PC-9 (cell line): ENCODE measurements around the gene ADGRA1. TPM values are rescaled to one million over a fixed set of nuclear protein-coding genes. Genes with fewer than 3 reads are reported as not detected.

ENCODE experiments used
- BruUV-seq: library from RNA; stranded (reverse); fragments of 400-500 nt; replicated peaks from 2 replicates; lab custom pipeline; 2021; lab: Mats Ljungman, UMichigan
- CTCF ChIA-PET: fragments of 300-600 bp; sonication (Branson Sonifier 250); formaldehyde crosslinking; loops from one replicate; lab custom pipeline; 2022; ENCODE audit warnings: antibody characterized with exemption; lab: Charles Lee
- POLR2A ChIA-PET: fragments of 300-600 bp; sonication (Branson Sonifier 250); formaldehyde crosslinking; loops from one replicate; lab custom pipeline; 2022; ENCODE audit warnings: antibody characterized with exemption; ENCODE audit not compliant: unreplicated experiment; lab: Charles Lee
- DNase-seq, 2 experiments: peaks; one replicate each; pipeline versions ENCODE4 v3.0.0 to v3.0.0-alpha.2; 2015 to 2022; ENCODE audit warnings: mixed read lengths in 1 of 2
- H2AFZ ChIP-seq: fragments of 200-600 bp; sonication (generic); 2 replicates; pipeline ENCODE4 v1.8.1; 2017; ENCODE audit warnings: antibody characterized with exemption
- H3F3A ChIP-seq: fragments of 200-600 bp; sonication (generic); 2 replicates; pipeline ENCODE4 v1.8.1; 2017; ENCODE audit warnings: antibody characterized with exemption, mild to moderate bottlenecking, low read depth; ENCODE audit not compliant: insufficient read depth
- H3K27ac ChIP-seq: fragments of 200-600 bp; sonication (generic); 2 replicates; pipeline ENCODE4 v1.6.1; 2016; ENCODE audit warnings: mixed run types
- H3K27me3 ChIP-seq: fragments of 200-600 bp; sonication (generic); 2 replicates; pipeline ENCODE4 v1.6.1; 2016; ENCODE audit warnings: low read depth, mixed run types; ENCODE audit not compliant: insufficient read depth
- H3K36me3 ChIP-seq: fragments of 200-600 bp; sonication (generic); 2 replicates; pipeline ENCODE4 v1.6.1; 2016; ENCODE audit warnings: low read depth, mixed run types
- H3K4me1 ChIP-seq: fragments of 200-600 bp; sonication (generic); replicated peaks from 2 replicates; pipeline ENCODE4 v1.6.1; 2016; ENCODE audit warnings: mixed run types; ENCODE audit not compliant: insufficient read depth
- H3K4me2 ChIP-seq: fragments of 200-600 bp; sonication (generic); 2 replicates; pipeline ENCODE4 v1.6.1; 2017; ENCODE audit warnings: mixed run types
- H3K4me3 ChIP-seq: fragments of 200-600 bp; sonication (generic); 2 replicates; pipeline ENCODE4 v1.6.1; 2016; ENCODE audit warnings: mixed run types
- H3K79me2 ChIP-seq: fragments of 200-600 bp; sonication (generic); 2 replicates; pipeline ENCODE4 v1.6.1; 2017; ENCODE audit warnings: low read depth, mixed run types
- H3K9me2 ChIP-seq: fragments of 200-600 bp; sonication (generic); 2 replicates; pipeline ENCODE4 v1.8.1; 2017; ENCODE audit warnings: mild to moderate bottlenecking; ENCODE audit not compliant: insufficient read depth
- H3K9me3 ChIP-seq: fragments of 200-600 bp; sonication (generic); 2 replicates; pipeline ENCODE4 v1.8.1; 2016; ENCODE audit warnings: low read depth; ENCODE audit not compliant: insufficient read depth
- H4K20me1 ChIP-seq: fragments of 200-600 bp; sonication (generic); 2 replicates; pipeline ENCODE4 v1.8.1; 2017; ENCODE audit not compliant: insufficient read depth
- EZH2 ChIP-seq: fragments of 200-600 bp; sonication (generic); IDR thresholded peaks from 2 replicates; pipeline ENCODE4 v1.8.0; 2017; ENCODE audit warnings: antibody characterized with exemption, low read depth
- intact Hi-C: fragments of 100-400 bp; cut with micrococcal nuclease; formaldehyde crosslinking; loops from one replicate; pipeline ENCODE4 v1.10.0; 2022; ENCODE audit not compliant: unreplicated experiment
- total RNA-seq: library from RNA; stranded (reverse); gene quantifications from 2 replicates; pipeline ENCODE4 v1.2.3, GENCODE V29; 2021
- TF ChIP-seq, protein P1 (sequence below): fragments of 200-600 bp; sonication (generic); conservative IDR thresholded peaks from 2 replicates; pipeline ENCODE4 v1.6.1; 2017; ENCODE audit warnings: mixed run types, antibody characterized with exemption, mild to moderate bottlenecking, moderate library complexity

ADGRA1 gene
- total RNA-seq, 1 experiment from 2014 or later: not detected

DNA sequence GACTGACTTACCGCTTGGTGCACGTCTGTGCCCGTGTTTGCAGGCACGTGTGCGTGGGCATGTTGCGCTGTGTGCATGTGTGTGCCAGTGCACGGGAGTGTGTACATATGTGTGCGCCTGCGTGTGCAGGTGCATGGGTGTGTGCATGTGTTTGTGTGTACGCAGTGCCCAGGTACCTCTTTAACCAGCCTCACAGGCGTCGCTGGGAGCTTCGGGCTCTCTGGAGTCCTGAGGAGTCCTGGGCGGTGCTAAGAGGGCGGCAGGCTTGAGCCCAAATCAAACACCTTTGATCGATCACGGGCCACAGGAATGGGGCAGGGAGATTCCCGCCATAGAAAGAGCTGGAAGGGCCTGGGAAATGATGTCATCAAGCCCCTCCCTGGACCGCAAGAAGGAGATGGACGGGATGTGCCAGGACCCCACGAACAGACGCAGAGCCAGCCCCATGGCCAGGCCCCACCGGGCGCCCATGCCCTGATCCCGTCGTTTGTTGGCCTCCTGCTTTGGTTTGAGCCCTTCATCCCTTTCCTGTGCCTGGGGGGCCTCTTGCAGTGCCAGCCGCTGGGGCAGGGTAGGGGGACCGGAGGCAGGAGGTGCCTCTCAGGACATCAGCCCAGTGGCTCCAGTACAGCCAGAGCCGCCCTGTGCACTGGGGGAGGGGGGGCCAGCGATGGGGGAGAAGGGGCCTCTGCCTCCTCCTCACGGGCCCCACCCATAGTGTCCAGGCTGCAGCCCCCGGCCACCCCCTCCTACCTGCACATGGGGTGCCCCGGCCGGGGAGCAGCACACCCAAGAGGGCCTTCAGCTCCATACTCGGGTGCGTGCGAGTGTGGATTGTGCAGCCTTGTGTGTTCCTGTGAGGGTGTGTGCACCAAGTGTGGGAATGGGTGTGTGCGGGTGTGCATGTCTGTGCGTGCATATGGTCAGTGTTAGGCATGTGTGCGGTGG is 78.1 kb downstream of the ADGRA1 start:
- Histone ChIP-seq H3K9me3 (no peaks in the 10 kb centered on the region), H3K79me2 (no peaks in the 10 kb centered on the region), H3K9me2 (no peaks in the 10 kb centered on the region), H2AFZ (no peak overlapping the region), H3K27ac (no peak overlapping the region), H3K36me3 (no peaks in the 10 kb centered on the region), H3K4me3 (no peak overlapping the region), H4K20me1 (no peaks in the 10 kb centered on the region), H3K27me3 (peaks cover 16% of the 10 kb centered on the region), H3F3A (no peaks in the 10 kb centered on the region), H3K4me1 (no peaks in the 10 kb centered on the region), H3K4me2 (no peak overlapping the region)
- BruUV-seq: no TSS peak
- ChIA-PET CTCF (no interaction called here), POLR2A (no interaction called here)
- DNase-seq: no peak
- intact Hi-C loops: no loop called here
- TF ChIP-seq EZH2: no peak
- TF ChIP-seq, protein P1, sequence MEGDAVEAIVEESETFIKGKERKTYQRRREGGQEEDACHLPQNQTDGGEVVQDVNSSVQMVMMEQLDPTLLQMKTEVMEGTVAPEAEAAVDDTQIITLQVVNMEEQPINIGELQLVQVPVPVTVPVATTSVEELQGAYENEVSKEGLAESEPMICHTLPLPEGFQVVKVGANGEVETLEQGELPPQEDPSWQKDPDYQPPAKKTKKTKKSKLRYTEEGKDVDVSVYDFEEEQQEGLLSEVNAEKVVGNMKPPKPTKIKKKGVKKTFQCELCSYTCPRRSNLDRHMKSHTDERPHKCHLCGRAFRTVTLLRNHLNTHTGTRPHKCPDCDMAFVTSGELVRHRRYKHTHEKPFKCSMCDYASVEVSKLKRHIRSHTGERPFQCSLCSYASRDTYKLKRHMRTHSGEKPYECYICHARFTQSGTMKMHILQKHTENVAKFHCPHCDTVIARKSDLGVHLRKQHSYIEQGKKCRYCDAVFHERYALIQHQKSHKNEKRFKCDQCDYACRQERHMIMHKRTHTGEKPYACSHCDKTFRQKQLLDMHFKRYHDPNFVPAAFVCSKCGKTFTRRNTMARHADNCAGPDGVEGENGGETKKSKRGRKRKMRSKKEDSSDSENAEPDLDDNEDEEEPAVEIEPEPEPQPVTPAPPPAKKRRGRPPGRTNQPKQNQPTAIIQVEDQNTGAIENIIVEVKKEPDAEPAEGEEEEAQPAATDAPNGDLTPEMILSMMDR: no peak

DNA sequence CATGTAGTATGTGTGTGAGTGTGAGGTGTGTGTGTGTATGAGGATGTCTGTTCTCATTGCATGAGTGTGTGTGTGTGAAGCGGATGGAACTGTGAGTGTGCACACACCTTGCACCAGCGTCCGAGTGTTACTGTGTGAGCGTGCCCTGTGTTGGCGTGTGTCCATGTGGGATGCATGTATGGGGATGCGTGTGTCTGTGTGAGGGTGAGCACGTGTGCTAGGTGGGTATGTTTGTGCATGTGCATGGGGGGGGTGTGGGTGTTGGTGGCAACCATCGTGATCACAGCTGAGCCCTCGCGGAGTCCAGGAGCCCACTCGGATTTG is 78.7 kb downstream of the ADGRA1 start:
- no peaks in the 10 kb centered on the region for H3K36me3 ChIP-seq
- H4K20me1 ChIP-seq: no peaks in the 10 kb centered on the region
- H3K9me3 ChIP-seq: no peaks in the 10 kb centered on the region
- TF ChIP-seq, protein P1: no peak
- no peak for TF ChIP-seq EZH2
- no peaks in the 10 kb centered on the region for H3K4me1 ChIP-seq
- no peaks in the 10 kb centered on the region for H3K9me2 ChIP-seq
- no peak overlapping the region for H3K4me3 ChIP-seq
- no peak overlapping the region for H3K4me2 ChIP-seq
- no peak for DNase-seq
- POLR2A ChIA-PET: no interaction called here
- no peaks in the 10 kb centered on the region for H3F3A ChIP-seq
- no peak overlapping the region for H3K27ac ChIP-seq
- H3K79me2 ChIP-seq: no peaks in the 10 kb centered on the region
- no peak overlapping the region for H2AFZ ChIP-seq
- CTCF ChIA-PET: no interaction called here
- H3K27me3 ChIP-seq: peaks cover 22% of the 10 kb centered on the region
- BruUV-seq: no TSS peak
- intact Hi-C loops: no loop called here

DNA sequence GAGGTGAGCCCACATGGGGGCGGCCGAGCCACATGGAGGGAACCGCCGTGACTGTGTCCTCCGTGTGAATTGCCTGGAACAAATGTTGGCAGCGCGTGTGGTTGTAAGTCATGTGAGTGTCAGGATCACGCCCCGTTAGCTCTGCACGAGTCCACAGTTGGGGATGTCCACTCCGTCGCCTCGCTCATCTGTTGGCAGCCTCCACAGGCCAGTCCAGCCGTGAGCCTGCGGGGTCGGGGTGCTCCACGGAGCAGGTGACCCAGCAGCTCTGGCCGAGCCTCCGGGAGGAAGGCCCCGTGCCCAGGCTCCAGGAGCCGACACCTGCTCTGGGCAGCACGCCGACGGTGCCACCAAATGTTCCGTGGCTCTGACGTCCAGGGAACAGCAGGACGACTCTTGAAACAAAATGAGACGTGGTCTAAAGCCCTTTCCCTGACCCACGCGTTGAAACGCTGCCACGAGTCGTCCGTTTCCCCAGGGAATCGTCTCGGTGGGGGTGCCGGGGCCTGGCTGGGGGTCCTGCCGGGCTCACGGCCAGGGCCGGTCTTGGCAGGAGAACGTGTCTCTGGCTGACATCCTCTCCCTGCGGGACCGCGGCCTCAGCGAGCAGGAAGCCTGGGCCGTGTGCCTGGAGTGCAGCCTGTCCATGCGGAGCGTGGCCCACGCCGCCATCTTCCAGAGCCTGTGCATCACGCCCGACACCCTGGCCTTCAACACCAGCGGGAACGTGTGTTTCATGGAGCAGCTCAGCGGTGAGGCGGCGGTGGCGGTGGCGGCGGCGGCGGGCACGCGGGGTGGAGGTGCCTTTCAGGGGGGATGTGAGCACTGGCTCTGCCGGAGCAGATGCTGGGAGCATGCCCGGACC is 79.3 kb downstream of the ADGRA1 start:
- Histone ChIP-seq H3K4me3 (no peak overlapping the region), H3K9me3 (no peaks in the 10 kb centered on the region), H2AFZ (no peak overlapping the region), H4K20me1 (no peaks in the 10 kb centered on the region), H3K4me2 (no peak overlapping the region), H3K36me3 (no peaks in the 10 kb centered on the region), H3K27me3 (peaks cover 28% of the 10 kb centered on the region), H3K27ac (no peak overlapping the region), H3K9me2 (no peaks in the 10 kb centered on the region), H3K79me2 (no peaks in the 10 kb centered on the region), H3F3A (no peaks in the 10 kb centered on the region), H3K4me1 (no peaks in the 10 kb centered on the region)
- intact Hi-C loops: no loop called here
- no TSS peak for BruUV-seq
- DNase-seq: no peak
- CTCF ChIA-PET: no interaction called here
- TF ChIP-seq, protein P1: no peak
- TF ChIP-seq EZH2: no peak
- POLR2A ChIA-PET: no interaction called here
